HG02943 (cell line): ENCODE results near the gene TMEM11.
"Not testable (repeated sequence)": the region's sequence is repeated elsewhere in the genome, so short reads cannot be mapped to it uniquely, and the experiment has no call there.

Source experiments
- ATAC-seq: cut with Tn5 transposase; IDR thresholded peaks from one replicate; pipeline ENCODE4 v1.9.1; 2021; ENCODE audit warnings: mild to moderate bottlenecking, low read depth, moderate library complexity; ENCODE audit not compliant: unreplicated experiment

TMEM11 gene

GRCh38 chr17:21212826-21213637 lies 929 bp downstream of the TMEM11 start:
- no peak for ATAC-seq

GRCh38 chr17:21211825-21212479 lies 2.0 kb downstream of the TMEM11 start:
- no peak for ATAC-seq

GRCh38 chr17:21210411-21211076 lies 3.4 kb downstream of the TMEM11 start:
- ATAC-seq = no peak

GRCh38 chr17:21209511-21210175 lies 4.3 kb downstream of the TMEM11 start:
- ATAC-seq = no peak

- no peak for ATAC-seq
These were observed 5.6 kb downstream of the TMEM11 start for GRCh38 chr17:21208352-21208751.

GRCh38 chr17:21204935-21205334 lies 9.0 kb downstream of the TMEM11 start:
- no peak for ATAC-seq

- no peak for ATAC-seq
These were observed 11.4 kb downstream of the TMEM11 start for GRCh38 chr17:21202512-21202911.

GRCh38 chr17:21201874-21202273 lies 12.1 kb downstream of the TMEM11 start:
- no peak for ATAC-seq

- ATAC-seq = no peak
These were observed 12.7 kb downstream of the TMEM11 start for GRCh38 chr17:21201298-21201595.

- no peak for ATAC-seq
These were observed 13.2 kb downstream of the TMEM11 start for GRCh38 chr17:21200590-21201297.

- no peak for ATAC-seq
These were observed 14.1 kb downstream of the TMEM11 start for GRCh38 chr17:21199856-21200255.

GRCh38 chr17:21199311-21199710 lies 14.7 kb downstream of the TMEM11 start:
- ATAC-seq = no peak

- ATAC-seq = no peak
These were observed 15.6 kb downstream of the TMEM11 start for GRCh38 chr17:21198411-21198810.

GRCh38 chr17:21196126-21196525 lies 17.8 kb downstream of the TMEM11 start:
- no peak for ATAC-seq

- no peak for ATAC-seq
These were observed 19.3 kb downstream of the TMEM11 start for GRCh38 chr17:21194703-21195102.

GRCh38 chr17:21194226-21194625 lies 19.7 kb downstream of the TMEM11 start:
- ATAC-seq = no peak

GRCh38 chr17:21193031-21193430 lies 20.9 kb downstream of the TMEM11 start:
- ATAC-seq = no peak

GRCh38 chr17:21192414-21192813 lies 21.5 kb downstream of the TMEM11 start:
- ATAC-seq = not testable (repeated sequence)

- no peak for ATAC-seq
These were observed 22.3 kb downstream of the TMEM11 start for GRCh38 chr17:21191698-21192097.

- no peak for ATAC-seq
These were observed 23.9 kb downstream of the TMEM11 start for GRCh38 chr17:21190078-21190477.

- ATAC-seq = no peak
These were observed 24.6 kb downstream of the TMEM11 start for GRCh38 chr17:21189361-21189760.
